GM23248 (cell line): ENCODE results near the gene GNA15.

Experiments used
- EZH2 ChIP-seq: fragments of 200-600 bp; sonication (generic); IDR thresholded peaks from 2 replicates; pipeline ENCODE4 v1.6.1; 2018; ENCODE audit warnings: antibody characterized with exemption, mild to moderate bottlenecking; ENCODE audit not compliant: insufficient read depth, poor library complexity, severe bottlenecking
- EZH2phosphoT487 ChIP-seq: fragments of 200-600 bp; sonication (generic); IDR thresholded peaks from 2 replicates; pipeline ENCODE4 v1.6.1; 2018; ENCODE audit warnings: antibody characterized with exemption, moderate library complexity, mild to moderate bottlenecking, low read depth; ENCODE audit not compliant: insufficient read depth

DNA sequence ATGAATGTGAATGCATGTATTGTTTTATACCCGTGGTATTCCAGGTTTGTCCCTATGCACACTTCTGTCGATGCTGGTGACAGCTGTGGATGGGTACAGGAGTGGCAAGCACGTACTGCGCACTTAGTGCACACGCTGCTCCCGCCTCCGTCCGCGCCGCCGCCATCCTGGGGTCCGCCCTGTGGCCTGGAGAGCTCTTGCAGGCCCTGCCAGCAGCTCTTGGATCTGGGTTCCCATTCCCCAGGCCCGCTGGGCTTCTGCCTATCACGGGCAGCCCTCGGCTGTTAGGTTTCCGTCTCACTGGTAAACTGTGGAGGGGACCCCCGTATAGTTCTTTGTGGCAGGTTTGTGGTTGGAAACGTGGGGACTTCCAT, 37.7 kb upstream of the GNA15 start:
- no peak for TF ChIP-seq EZH2
- no peak for TF ChIP-seq EZH2phosphoT487
